Transverse colon (tissue), 4 donors: Measurements from ENCODE around the gene GOLPH3.

Experiments used
- EP300 ChIP-seq: sonication (generic); formaldehyde crosslinking; IDR thresholded peaks from one replicate; pipeline ENCODE4 v1.6.1; 2017; ENCODE audit warnings: antibody characterized with exemption, low read depth
- POLR2A ChIP-seq: fragments of 450-650 bp; IDR thresholded peaks from one replicate; pipeline ENCODE4 v1.6.1; 2016; ENCODE audit warnings: antibody characterized with exemption, mild to moderate bottlenecking, moderate library complexity
- POLR2AphosphoS5 ChIP-seq, 3 donors: sonication (generic); formaldehyde crosslinking; IDR thresholded peaks; one replicate each; pipeline ENCODE4 v1.6.1; 2016; ENCODE audit warnings: antibody characterized with exemption in 3 of 3
- TF ChIP-seq, protein P1 (sequence below), 5 experiments: fragments of 200-600 bp in 3 of 5; fragments of 450-650 bp in 2 of 5; sonication (generic) in 3 of 5; IDR thresholded peaks; 1 replicate in 2 of 5; 2 replicates in 3 of 5; pipeline ENCODE4 v1.5.1; 2016 to 2017; ENCODE audit warnings: antibody characterized with exemption in 5 of 5, inconsistent platforms in 3 of 5, mild to moderate bottlenecking in 2 of 5, moderate library complexity in 1 of 5

DNA sequence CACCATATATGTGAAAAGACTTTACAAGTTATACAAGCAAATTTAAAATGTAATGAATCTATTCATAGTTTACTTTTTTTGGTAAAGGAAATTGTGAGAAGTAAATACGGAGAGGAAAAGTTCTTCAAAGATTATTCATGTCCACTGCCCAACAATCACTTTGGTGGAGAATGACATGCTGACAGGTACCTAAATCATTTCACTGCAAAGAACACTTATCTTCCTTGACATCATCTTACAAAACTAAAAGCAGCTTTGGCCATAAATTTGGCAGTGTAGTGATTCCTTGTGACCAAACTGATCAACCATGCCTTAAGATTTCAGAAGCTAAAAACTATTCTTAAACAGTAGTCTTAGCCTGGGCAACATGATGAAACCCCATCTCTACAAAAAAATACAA, 42.5 kb downstream of the GOLPH3 start:
- TF ChIP-seq, protein P1, sequence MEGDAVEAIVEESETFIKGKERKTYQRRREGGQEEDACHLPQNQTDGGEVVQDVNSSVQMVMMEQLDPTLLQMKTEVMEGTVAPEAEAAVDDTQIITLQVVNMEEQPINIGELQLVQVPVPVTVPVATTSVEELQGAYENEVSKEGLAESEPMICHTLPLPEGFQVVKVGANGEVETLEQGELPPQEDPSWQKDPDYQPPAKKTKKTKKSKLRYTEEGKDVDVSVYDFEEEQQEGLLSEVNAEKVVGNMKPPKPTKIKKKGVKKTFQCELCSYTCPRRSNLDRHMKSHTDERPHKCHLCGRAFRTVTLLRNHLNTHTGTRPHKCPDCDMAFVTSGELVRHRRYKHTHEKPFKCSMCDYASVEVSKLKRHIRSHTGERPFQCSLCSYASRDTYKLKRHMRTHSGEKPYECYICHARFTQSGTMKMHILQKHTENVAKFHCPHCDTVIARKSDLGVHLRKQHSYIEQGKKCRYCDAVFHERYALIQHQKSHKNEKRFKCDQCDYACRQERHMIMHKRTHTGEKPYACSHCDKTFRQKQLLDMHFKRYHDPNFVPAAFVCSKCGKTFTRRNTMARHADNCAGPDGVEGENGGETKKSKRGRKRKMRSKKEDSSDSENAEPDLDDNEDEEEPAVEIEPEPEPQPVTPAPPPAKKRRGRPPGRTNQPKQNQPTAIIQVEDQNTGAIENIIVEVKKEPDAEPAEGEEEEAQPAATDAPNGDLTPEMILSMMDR (IDR thresholded peaks at IDR 0.05), result no peak
- TF ChIP-seq POLR2AphosphoS5 (IDR thresholded peaks at IDR 0.05), result no peak
- TF ChIP-seq EP300, result no peak
- TF ChIP-seq POLR2A, result no peak
